ENCODE data around the gene TMEM135. TPM values are rescaled to one million over a fixed set of nuclear protein-coding genes. Genes with fewer than 3 reads are reported as not detected.

Gene TMEM135
- total RNA-seq, 1 donor from 2014 or later = 46.4 TPM

DNA sequence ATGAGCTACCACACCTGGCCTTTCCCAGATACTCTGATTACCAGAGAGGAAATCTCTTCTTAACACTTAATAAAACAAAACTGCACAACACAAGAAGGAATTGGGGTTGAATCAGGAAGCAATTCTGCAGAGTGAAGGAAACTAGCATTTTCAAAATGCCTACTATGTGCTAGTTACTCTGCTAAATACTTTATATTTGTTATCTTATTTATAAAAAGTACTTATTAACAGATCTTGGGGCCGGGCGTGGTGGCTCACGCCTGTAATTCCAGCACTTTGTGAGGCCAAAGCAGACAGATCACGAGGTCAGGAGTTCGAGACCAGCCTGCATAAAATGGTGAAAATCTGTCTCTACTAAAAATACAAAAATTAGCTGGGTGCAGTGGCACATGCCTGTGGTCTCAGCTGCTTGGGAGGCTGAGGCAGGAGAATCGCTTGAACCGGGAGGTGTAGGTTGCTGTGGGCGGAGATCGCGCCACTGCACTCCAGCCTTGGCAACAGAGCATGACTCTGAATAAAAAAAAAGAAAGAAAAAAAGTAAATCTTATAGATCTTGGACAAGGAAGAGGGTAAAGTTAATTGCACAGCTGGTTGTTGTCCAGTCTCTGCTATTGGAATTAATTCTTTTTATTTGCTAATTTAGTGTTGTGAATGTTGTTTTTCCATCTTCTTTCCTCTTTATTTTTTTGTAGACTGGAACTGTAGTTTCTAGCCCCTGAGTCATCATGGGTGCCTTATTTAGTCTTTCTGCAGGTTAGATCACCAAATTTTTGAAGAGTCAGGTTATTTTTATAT, 22.1 kb downstream of the TMEM135 start:
- Histone ChIP-seq H3K9me3 (ENCODE audit: low read depth) (no peaks in the 10 kb centered on the region), H3K27me3 (no peaks in the 10 kb centered on the region), H3K4me2 (no peak overlapping the region), H3K36me3 (no peaks in the 10 kb centered on the region), H3K79me2 (ENCODE audit: low read depth) (peaks cover 22% of the 10 kb centered on the region), H3K4me1 (no peaks in the 10 kb centered on the region), H3K27ac (no peak overlapping the region), H3K4me3 (no peak overlapping the region), H3K9ac (no peak overlapping the region), H3F3A (ENCODE audit: low read depth) (no peaks in the 10 kb centered on the region), H2AFZ (replicated peaks) (no peak overlapping the region), H4K20me1 (ENCODE audit: low read depth) (no peaks in the 10 kb centered on the region)
- Mint-ChIP-seq H3K27ac (no peak overlapping the region), H3K9me3 (peaks cover 26% of the 10 kb centered on the region), H3K4me1 (no peaks in the 10 kb centered on the region), H3K36me3 (peaks cover 30% of the 10 kb centered on the region), H3K4me3 (no peak overlapping the region), H3K27me3 (ENCODE audit: insufficient read depth, low read depth) (peaks cover 2% of the 10 kb centered on the region)
- DNase-seq (ENCODE audit: low spot score) = no peak
- no peak for TF ChIP-seq EZH2phosphoT487 (IDR thresholded peaks at IDR 0.05)
- TF ChIP-seq, protein P1, sequence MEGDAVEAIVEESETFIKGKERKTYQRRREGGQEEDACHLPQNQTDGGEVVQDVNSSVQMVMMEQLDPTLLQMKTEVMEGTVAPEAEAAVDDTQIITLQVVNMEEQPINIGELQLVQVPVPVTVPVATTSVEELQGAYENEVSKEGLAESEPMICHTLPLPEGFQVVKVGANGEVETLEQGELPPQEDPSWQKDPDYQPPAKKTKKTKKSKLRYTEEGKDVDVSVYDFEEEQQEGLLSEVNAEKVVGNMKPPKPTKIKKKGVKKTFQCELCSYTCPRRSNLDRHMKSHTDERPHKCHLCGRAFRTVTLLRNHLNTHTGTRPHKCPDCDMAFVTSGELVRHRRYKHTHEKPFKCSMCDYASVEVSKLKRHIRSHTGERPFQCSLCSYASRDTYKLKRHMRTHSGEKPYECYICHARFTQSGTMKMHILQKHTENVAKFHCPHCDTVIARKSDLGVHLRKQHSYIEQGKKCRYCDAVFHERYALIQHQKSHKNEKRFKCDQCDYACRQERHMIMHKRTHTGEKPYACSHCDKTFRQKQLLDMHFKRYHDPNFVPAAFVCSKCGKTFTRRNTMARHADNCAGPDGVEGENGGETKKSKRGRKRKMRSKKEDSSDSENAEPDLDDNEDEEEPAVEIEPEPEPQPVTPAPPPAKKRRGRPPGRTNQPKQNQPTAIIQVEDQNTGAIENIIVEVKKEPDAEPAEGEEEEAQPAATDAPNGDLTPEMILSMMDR (IDR thresholded peaks at IDR 0.05) = no peak

DNA sequence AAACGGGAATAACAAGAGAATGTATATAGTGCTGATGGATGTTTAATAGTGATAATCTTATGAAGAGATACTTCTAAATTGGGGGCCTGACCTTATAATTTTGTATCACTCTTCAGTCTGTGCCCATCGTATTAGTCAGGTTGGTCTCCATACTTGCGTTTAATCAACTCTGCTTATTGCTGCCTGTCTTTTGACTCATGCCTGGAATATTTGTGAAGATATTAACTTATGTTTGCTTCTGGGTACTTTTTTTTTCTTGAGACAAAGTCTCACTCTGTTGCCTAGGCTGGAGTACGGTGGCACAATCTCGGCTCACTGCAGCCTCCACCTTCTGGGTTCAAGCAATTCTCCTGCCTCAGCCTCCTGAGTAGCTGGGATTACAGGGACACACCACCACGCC, 24.0 kb downstream of the TMEM135 start:
- H3K4me2 ChIP-seq = no peak overlapping the region
- peaks cover 35% of the 10 kb centered on the region for H3K79me2 ChIP-seq (ENCODE audit: low read depth)
- Mint-ChIP-seq H3K4me1 (no peaks in the 10 kb centered on the region), H3K36me3 (peaks cover 34% of the 10 kb centered on the region), H3K4me3 (no peak overlapping the region), H3K27me3 (ENCODE audit: insufficient read depth, low read depth) (peaks cover 2% of the 10 kb centered on the region), H3K27ac (no peak overlapping the region), H3K9me3 (peaks cover 38% of the 10 kb centered on the region)
- H3K27me3 ChIP-seq = no peaks in the 10 kb centered on the region
- no peaks in the 10 kb centered on the region for H3K9me3 ChIP-seq (ENCODE audit: low read depth)
- no peaks in the 10 kb centered on the region for H4K20me1 ChIP-seq (ENCODE audit: low read depth)
- no peaks in the 10 kb centered on the region for H3K4me1 ChIP-seq
- H3K36me3 ChIP-seq = no peaks in the 10 kb centered on the region
- no peak overlapping the region for H3K4me3 ChIP-seq
- no peaks in the 10 kb centered on the region for H3F3A ChIP-seq (ENCODE audit: low read depth)
- no peak overlapping the region for H2AFZ ChIP-seq (replicated peaks)
- DNase-seq (ENCODE audit: low spot score) = no peak
- no peak overlapping the region for H3K27ac ChIP-seq
- TF ChIP-seq EZH2phosphoT487 (IDR thresholded peaks at IDR 0.05) (no peak), EZH2 (IDR thresholded peaks at IDR 0.05) (no peak)
- TF ChIP-seq, protein P1 (IDR thresholded peaks at IDR 0.05) = no peak
- no peak overlapping the region for H3K9ac ChIP-seq

GRCh38 chr11:87063982-87064381, 26.2 kb downstream of the TMEM135 start:
- Histone ChIP-seq H3K27me3 (no peaks in the 10 kb centered on the region), H3K36me3 (no peaks in the 10 kb centered on the region), H2AFZ (replicated peaks) (no peak overlapping the region), H3K9me3 (ENCODE audit: low read depth) (no peaks in the 10 kb centered on the region), H3K4me3 (no peak overlapping the region), H3K4me2 (no peak overlapping the region), H3F3A (ENCODE audit: low read depth) (no peaks in the 10 kb centered on the region), H3K27ac (no peak overlapping the region), H4K20me1 (ENCODE audit: low read depth) (no peaks in the 10 kb centered on the region), H3K9ac (no peak overlapping the region), H3K79me2 (ENCODE audit: low read depth) (peaks cover 45% of the 10 kb centered on the region), H3K4me1 (no peaks in the 10 kb centered on the region)
- TF ChIP-seq, protein P1 (IDR thresholded peaks at IDR 0.05) = no peak
- TF ChIP-seq EZH2phosphoT487 (IDR thresholded peaks at IDR 0.05) = no peak
- TF ChIP-seq EZH2 (IDR thresholded peaks at IDR 0.05) = no peak
- Mint-ChIP-seq H3K36me3 (peaks cover 29% of the 10 kb centered on the region), H3K4me1 (no peaks in the 10 kb centered on the region), H3K27me3 (ENCODE audit: insufficient read depth, low read depth) (peaks cover 2% of the 10 kb centered on the region), H3K27ac (no peak overlapping the region), H3K4me3 (no peak overlapping the region), H3K9me3 (peaks cover 37% of the 10 kb centered on the region)
- no peak for DNase-seq (ENCODE audit: low spot score)

All from neural progenitor cell (in vitro differentiated cells).